ENCODE measurements around the gene CNTNAP1.
"Not testable (repeated sequence)": the region's sequence is repeated elsewhere in the genome, so short reads cannot be mapped to it uniquely, and the experiment has no call there.

CNTNAP1 gene

GRCh38 chr17:42686520-42687128 is 4.3 kb downstream of the CNTNAP1 start:
- DNase-seq, result no peak

DNA sequence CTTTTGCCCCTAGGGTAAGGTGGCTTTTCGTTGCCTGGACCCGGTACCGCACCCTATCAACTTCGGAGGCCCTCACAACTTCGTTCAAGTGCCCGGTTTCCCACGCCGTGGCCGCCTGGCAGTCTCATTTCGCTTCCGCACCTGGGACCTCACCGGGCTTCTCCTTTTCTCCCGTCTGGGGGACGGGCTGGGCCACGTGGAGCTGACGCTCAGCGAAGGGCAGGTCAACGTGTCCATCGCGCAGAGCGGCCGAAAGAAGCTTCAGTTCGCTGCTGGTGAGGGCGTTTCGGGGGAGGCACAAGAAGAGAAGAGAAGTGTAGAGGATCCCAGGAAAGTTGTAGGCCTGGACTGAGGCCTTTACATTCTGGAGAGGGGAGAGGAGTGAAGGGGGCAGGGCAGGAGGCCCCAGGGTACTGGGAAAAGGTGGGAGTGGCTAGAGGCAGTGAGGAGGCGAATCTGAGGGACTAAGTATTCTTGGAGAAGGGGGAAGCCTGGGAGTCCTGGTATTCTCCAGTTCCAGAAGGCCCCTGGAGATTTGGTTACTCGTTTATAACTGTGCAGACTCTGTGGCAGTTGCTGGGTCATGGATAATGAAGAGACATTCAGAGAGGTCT is 5.5 kb downstream of the CNTNAP1 start:
- no peak for DNase-seq

DNA sequence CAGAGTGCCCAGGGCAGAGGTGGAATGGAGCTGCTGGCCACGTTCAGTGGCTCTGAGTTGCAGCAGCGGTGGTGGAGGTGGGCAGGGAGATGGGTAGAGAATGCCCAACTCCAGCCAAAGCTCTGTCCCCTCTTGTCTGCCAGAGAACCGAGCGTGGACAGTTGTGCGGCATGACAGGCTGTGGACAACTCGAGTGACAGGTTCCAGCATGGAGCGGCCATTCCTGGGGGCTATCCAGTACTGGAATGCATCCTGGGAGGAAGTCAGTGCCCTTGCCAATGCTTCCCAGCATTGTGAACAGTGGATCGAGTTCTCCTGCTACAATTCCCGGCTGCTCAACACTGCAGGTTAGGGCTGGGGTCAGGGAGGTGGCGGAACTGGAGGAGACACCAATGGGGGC is 8.3 kb downstream of the CNTNAP1 start:
- no peak for DNase-seq

- no peak for DNase-seq
These were observed 8.8 kb downstream of the CNTNAP1 start for GRCh38 chr17:42691021-42691545.

GRCh38 chr17:42692489-42692888 is 10.2 kb downstream of the CNTNAP1 start:
- DNase-seq, result no peak

- no peak for DNase-seq
These were observed 12.2 kb downstream of the CNTNAP1 start for GRCh38 chr17:42694524-42694923.

DNA sequence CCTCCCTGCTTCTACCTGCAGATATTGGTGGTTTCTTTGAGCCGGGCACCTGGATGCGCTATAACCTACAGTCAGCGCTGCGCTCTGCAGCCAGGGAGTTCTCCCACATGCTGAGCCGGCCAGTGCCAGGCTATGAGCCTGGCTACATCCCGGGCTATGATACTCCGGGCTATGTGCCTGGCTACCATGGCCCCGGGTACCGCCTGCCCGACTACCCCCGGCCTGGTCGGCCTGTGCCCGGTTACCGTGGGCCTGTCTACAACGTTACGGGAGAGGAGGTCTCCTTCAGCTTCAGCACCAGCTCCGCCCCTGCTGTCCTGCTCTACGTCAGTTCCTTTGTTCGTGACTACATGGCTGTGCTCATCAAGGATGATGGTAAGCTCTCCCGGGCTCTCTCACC is 13.2 kb downstream of the CNTNAP1 start:
- no peak for DNase-seq

- DNase-seq, result no peak
These were observed 14.9 kb downstream of the CNTNAP1 start for GRCh38 chr17:42697108-42697811.

GRCh38 chr17:42698736-42699414 is 16.5 kb downstream of the CNTNAP1 start:
- DNase-seq, result peak; percentile 98

DNA sequence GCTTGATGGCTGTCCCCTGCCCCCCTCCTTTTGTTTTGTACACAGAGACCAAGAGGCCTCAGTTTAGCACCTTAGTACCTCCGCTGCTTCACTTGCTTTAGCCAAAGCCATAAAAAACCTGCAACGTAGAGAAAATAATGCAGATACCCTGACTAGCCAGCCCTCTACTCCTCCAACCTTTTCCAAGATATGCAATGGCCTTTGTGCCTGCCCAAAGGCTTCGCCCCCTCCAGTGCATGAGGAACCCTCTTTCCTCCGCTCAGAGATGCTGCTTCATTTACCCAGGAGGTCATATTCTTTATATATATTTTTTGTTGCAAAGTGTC is 17.0 kb downstream of the CNTNAP1 start:
- no peak for DNase-seq

GRCh38 chr17:42700586-42701289 is 18.4 kb downstream of the CNTNAP1 start:
- no peak for DNase-seq

- no peak for DNase-seq
These were observed 20.1 kb downstream of the CNTNAP1 start for GRCh38 chr17:42702446-42702845.

GRCh38 chr17:42704490-42704836 is 22.1 kb downstream of the CNTNAP1 start:
- no peak for DNase-seq

GRCh38 chr17:42704837-42705494 is 22.6 kb downstream of the CNTNAP1 start:
- no peak for DNase-seq

DNA sequence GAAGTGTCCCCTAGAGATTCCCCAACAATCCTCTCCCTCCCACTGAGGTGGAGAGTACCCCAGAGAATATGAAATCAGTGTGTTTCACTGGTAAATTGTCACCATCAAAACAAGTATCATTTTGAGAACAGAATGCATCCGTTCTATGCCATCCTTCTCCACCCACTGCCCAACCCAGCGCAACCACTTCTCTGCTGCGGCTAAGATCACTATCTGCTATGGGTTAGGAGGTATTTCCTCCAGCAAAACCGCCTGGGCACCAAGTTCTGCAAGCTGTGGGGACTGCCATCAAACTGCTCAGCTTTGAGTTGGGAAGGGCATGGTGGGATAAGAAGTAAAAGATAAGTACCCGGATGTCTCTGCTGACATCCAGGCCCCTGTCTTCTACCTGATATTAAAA is 24.4 kb downstream of the CNTNAP1 start:
- no peak for DNase-seq

DNA sequence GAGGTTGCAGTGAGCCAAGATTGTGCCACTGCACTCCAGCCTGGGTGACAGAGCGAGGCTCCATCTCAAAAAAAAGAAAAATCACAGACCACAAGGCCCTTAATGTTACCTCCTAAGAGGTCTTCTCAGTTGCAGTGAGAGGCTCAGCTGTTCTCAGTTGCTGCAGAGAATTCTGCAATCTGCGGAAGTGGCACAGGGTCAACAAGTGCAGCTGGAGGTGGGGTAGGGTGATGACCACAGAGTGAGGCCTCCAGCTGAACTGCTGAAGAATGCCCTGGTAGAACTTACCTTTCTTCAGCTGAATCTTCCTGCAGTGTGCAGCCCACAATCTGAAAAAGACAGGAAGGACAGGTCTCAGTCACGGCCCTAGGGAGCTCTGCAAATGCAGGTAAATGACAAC is 26.3 kb downstream of the CNTNAP1 start:
- no peak for DNase-seq

- DNase-seq, result no peak
These were observed 27.2 kb downstream of the CNTNAP1 start for GRCh38 chr17:42709561-42709960.

- peak; percentile 81 for DNase-seq
These were observed 38.8 kb downstream of the CNTNAP1 start for GRCh38 chr17:42720996-42721583.

DNA sequence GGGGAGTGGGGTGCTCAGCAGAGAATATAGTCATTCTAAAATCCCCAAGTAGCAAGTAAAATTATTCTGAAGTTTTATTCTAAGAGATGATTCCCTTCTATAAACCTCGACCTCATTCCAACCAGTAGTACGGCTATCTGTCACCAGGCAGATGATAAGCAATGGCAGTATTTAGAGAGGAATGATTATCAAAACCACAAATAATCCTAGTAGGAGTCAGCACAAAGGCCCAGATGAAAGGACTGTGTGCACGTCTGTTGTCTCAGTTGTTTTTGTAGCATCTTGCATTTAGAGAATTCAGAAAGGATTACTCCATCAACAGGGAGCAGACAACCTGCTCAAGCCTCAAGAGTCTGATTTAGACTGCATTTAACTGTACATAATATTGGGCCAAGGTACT is 41.3 kb downstream of the CNTNAP1 start:
- no peak for DNase-seq

DNA sequence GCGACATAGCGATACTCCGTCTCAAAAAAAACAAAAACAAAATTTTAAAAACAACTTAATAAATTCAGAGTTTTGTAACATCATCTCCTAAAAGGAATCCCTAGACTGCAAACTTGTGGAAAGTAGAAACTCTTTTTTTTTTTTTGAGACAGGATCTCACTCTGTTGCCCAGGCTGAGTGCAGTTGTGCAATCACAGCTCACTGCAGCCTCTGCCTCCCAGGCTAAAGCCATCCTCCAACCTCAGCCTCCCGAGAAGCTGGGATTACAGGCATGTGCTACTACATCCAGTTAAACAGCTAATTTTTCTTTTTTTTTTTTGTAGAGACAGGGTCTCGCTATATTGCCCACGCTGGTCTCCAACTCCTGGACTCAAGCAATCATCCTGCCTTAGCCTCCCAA is 42.8 kb downstream of the CNTNAP1 start:
- DNase-seq, result no peak

- DNase-seq, result no peak
These were observed 58.4 kb downstream of the CNTNAP1 start for GRCh38 chr17:42740699-42741098.

DNA sequence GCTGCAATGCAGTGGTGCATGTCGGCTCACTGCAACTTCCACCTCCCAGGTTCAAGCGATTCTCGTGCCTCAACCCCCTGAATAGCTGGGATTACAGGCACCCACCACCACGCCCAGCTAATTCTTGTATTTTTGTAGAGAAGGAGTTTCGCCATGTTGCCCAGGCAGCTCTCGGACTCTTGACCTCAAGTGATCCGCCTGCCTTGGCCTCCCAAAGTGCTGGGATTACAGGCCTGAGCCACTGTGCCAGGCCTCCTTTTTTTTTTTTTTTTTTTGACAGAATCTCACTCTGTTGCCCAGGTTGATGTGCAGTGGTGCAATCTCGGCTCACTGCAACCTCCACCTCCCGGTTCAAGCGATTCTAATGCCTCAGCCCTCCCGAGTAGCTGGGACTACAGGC is 60.6 kb downstream of the CNTNAP1 start:
- not testable (repeated sequence) for DNase-seq

Measured in OCI-M1 (cell line).